Kidney epithelial cell (primary cell): ENCODE results near the gene CDH23. TPM values are rescaled to one million over a fixed set of nuclear protein-coding genes. Genes with fewer than 3 reads are reported as not detected.

ENCODE experiments used
- DNase-seq: peaks from one replicate; pipeline ENCODE4 v3.0.0-alpha.2; 2010; ENCODE audit warnings: low read depth
- H3K27me3 ChIP-seq: 2 replicates; pipeline ENCODE4 v1.6.0; 2011; ENCODE audit warnings: low read length; ENCODE audit not compliant: control insufficient read depth, insufficient read depth
- H3K36me3 ChIP-seq: 2 replicates; pipeline ENCODE4 v1.5.1; 2011; ENCODE audit warnings: low read length; ENCODE audit not compliant: control insufficient read depth, insufficient read depth
- H3K4me3 ChIP-seq: 2 replicates; pipeline ENCODE4 v1.5.1; 2011; ENCODE audit warnings: low read depth, mild to moderate bottlenecking, control low read depth, low read length
- total RNA-seq: library from RNA; depleted of rRNA; stranded (reverse); fragments of >200 nt; gene quantifications from 2 replicates; pipeline ENCODE4 v1.2.3, GENCODE V29; 2015
- TF ChIP-seq, protein P1 (sequence below): IDR thresholded peaks from 2 replicates; pipeline ENCODE4 v1.5.1; 2011; ENCODE audit warnings: mild to moderate bottlenecking, moderate library complexity, low read length, control low read depth, inconsistent platforms; ENCODE audit not compliant: insufficient read depth, poor library complexity, severe bottlenecking

CDH23 gene
- total RNA-seq, 1 donor from 2014 or later: 0.04 TPM

DNA sequence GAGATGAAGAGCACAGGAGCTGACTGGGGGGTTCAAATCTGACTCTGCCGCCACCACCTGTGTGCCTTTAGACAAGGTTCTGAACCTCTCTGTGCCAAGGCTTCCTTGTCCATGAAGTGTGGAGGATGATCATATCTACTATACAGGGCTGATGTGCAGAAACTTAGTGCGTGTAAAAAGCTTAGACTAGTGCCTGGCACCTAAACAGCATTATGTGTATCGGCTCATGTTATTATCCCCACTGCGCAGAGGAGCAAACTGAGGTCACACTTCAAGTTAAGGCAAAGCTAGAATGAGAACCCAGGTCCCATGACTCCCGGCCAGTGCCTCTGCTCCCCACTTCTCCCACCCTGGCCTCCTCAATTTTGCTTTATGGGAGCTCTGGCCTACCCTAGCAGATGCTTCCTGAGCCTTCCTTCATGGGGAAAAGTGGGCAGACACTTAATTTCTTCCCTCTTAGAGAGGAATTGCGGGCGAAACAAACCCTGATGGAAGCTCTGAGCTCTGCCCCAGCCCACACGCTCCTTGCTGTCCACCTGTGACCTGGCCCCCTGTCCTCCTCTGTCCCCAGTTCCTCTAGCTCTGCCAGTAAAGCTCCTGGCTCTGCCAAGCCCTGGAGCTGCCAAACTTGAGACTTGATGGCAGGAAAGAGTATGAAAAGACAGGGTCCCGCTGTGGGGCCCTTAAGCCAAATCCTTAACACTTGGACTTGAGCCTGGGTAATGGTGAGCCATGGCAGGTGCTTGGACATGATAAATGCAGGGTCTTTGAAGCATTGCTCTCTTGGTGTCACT is 71.0 kb downstream of the CDH23 start:
- Histone ChIP-seq H3K36me3 (no peaks in the 10 kb centered on the region), H3K27me3 (peaks cover 35% of the 10 kb centered on the region), H3K4me3 (no peak overlapping the region)
- no peak for DNase-seq
- TF ChIP-seq, protein P1, sequence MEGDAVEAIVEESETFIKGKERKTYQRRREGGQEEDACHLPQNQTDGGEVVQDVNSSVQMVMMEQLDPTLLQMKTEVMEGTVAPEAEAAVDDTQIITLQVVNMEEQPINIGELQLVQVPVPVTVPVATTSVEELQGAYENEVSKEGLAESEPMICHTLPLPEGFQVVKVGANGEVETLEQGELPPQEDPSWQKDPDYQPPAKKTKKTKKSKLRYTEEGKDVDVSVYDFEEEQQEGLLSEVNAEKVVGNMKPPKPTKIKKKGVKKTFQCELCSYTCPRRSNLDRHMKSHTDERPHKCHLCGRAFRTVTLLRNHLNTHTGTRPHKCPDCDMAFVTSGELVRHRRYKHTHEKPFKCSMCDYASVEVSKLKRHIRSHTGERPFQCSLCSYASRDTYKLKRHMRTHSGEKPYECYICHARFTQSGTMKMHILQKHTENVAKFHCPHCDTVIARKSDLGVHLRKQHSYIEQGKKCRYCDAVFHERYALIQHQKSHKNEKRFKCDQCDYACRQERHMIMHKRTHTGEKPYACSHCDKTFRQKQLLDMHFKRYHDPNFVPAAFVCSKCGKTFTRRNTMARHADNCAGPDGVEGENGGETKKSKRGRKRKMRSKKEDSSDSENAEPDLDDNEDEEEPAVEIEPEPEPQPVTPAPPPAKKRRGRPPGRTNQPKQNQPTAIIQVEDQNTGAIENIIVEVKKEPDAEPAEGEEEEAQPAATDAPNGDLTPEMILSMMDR: no peak

DNA sequence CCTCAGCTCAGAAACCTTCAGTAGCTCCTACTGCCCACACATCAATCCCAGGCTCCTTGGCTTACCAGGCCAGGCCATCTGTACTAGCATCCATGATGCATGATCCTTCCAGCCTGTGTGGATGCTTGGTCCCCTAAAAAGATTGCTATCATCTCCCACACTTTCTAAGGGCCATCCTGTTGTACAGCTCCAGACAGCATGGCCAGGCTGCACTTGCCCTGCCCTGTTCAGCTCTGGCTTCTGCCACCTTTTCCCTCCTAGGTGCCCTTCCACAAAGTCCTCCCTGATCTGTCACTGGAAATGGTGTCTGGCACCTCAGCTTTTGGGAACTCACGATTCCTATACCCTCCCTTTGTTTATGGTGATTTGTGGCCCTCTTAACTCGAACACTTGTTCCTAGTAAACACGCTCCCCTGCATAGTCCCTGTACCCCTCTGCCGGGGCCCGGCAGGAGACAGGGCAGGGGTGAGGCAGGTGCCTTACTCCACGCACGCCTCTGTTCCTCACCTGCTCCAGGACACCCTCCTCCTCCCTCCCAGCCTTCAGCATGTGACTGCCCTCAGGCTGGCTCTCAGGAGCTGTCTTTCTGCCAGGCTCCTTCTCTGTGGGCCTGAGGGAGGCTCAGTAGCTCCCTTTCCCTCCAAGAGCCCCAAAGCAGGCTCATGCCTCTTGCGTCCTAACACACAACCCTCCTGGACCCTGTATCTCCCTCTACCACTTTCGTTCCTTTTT is 71.8 kb downstream of the CDH23 start:
- no peaks in the 10 kb centered on the region for H3K36me3 ChIP-seq
- TF ChIP-seq, protein P1: no peak
- DNase-seq: no peak
- no peak overlapping the region for H3K4me3 ChIP-seq
- H3K27me3 ChIP-seq: peaks cover 34% of the 10 kb centered on the region

DNA sequence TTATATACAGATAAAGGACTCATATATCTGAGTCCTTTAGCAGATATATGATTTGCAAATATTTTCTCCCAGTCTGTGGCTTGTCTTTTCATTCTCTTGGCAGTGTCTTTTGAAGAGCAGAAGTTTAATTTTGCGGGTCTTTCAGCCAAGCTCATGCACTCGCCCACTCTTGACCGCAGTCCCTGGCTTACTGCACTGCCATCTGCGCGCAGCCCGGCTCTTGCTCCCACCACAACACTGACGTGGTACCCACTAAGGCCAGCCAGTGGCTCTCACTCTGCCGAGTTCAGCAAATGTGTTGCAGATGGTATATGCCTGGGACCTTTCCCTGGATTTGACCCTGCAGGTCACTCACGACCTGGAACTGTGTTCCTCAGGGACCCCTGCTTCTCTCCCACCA is 74.3 kb downstream of the CDH23 start:
- no peak for DNase-seq
- Histone ChIP-seq H3K36me3 (no peaks in the 10 kb centered on the region), H3K27me3 (peaks cover 38% of the 10 kb centered on the region), H3K4me3 (no peak overlapping the region)
- TF ChIP-seq, protein P1: no peak

DNA sequence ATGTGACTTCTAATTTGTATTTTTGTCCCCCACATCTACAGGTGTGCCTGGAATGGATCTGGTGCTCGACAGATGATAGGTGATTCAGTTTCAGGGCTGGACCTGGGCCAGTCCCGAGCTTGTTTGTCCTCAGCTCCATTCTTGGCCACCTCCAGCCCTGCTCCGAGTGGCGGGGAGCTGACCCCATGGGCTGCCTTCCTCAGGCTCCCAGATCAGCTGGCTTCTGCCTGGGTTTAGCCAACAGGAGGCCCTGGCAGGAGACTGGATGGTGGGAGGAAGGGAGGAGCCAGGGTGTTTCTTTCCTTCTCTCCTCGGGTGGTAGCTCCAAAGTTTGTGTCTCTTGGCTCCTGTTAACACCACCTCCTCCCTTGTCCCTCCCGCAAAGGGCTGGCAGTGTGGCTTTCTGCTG is 75.2 kb downstream of the CDH23 start:
- Histone ChIP-seq H3K27me3 (peaks cover 36% of the 10 kb centered on the region), H3K4me3 (no peak overlapping the region)
- TF ChIP-seq, protein P1: no peak

DNA sequence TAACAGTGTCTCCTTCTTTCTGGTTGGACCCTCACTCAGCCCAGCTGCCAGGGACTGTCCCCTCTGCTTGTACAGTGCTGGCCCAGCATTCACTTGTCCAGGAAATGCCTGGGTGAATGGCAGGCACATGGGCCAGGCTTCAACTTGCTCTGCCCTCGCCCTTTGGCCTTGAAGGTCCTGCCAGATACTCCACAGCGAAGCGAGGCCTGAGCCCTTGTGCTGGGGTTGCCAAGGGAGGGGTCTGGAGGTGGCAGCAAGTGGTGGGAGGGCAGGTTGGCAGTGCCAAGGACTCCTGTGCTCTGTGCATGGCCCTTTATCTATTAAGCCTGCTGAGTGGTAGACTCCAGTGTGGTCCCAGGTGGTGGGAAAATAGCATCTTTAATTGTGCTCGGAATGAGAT is 75.7 kb downstream of the CDH23 start:
- no peaks in the 10 kb centered on the region for H3K36me3 ChIP-seq
- no peak for DNase-seq
- peaks cover 37% of the 10 kb centered on the region for H3K27me3 ChIP-seq
- H3K4me3 ChIP-seq: no peak overlapping the region
- TF ChIP-seq, protein P1: no peak

More for the DNA sequence above, 75.2 kb downstream of the CDH23 start:
- DNase-seq: no peak
- no peaks in the 10 kb centered on the region for H3K36me3 ChIP-seq
